Vagina (tissue), 2 donors: ENCODE results near the gene EXOC6B.

Source experiments
- CTCF ChIP-seq, 3 experiments: fragments of 450-650 bp in 2 of 3; fragments of 200-600 bp in 1 of 3; sonication (generic) in 1 of 3; IDR thresholded peaks; one replicate each; pipeline ENCODE4 v1.5.1; 2017 to 2019; ENCODE audit warnings: antibody characterized with exemption in 3 of 3, mild to moderate bottlenecking in 2 of 3, moderate library complexity in 2 of 3
- POLR2A ChIP-seq, 2 donors: fragments of 450-650 bp; IDR thresholded peaks; one replicate each; pipeline ENCODE4 v1.6.1; 2017; ENCODE audit warnings: antibody characterized with exemption in 2 of 2, mild to moderate bottlenecking in 2 of 2, moderate library complexity in 2 of 2
- POLR2AphosphoS5 ChIP-seq, 2 donors: sonication (generic); formaldehyde crosslinking; IDR thresholded peaks; one replicate each; pipeline ENCODE4 v1.9.0; 2017; ENCODE audit warnings: antibody characterized with exemption in 2 of 2, mild to moderate bottlenecking in 2 of 2, low read depth in 1 of 2; ENCODE audit not compliant: insufficient read depth in 1 of 2

- no peak for TF ChIP-seq CTCF (IDR thresholded peaks at IDR 0.05)
- TF ChIP-seq POLR2AphosphoS5 (IDR thresholded peaks at IDR 0.05; ENCODE audit: insufficient read depth in 1 of 2, low read depth in 1 of 2) = no peak
- no peak for TF ChIP-seq POLR2A (IDR thresholded peaks at IDR 0.05)
Measured at GRCh38 chr2:72140621-72140960, 685.2 kb downstream of the EXOC6B start.
